ENCODE results near the gene UCKL1.

DNA sequence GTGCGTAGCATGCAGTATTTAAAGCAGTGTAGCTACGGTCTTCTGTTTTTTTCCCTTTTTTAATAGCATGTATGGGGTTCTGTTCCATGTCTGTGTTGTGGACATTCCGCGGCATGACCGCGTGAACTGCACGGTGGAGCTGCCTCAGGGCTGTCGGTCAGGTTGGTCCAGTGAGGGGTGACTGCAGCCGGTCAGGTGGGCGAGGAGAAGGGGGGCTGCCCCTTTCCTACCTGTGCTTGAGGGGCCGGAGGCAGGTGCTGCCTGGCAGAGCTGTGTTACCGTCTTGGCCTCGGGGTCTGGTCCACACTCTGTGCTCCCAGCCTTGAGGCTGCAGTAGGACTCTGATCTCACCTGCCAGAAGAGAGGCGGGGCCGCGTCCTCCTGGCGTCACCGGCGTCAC lies 24.5 kb downstream of the UCKL1 start:
- TF ChIP-seq POLR2A (IDR thresholded peaks at IDR 0.05; ENCODE audit: low read depth, low read length) (no peak), POLR2AphosphoS5 (IDR thresholded peaks at IDR 0.05; ENCODE audit: low read depth, low read length) (no peak), TAF1 (IDR thresholded peaks at IDR 0.05; ENCODE audit: borderline replicate concordance, low read depth, low read length) (no peak)

Data from GM12892 (cell line).